ENCODE measurements around the gene NIPA2. TPM values are rescaled to one million over a fixed set of nuclear protein-coding genes. Genes with fewer than 3 reads are reported as not detected.

The NIPA2 gene
- total RNA-seq, 4 donors from 2014 or later: 19.3 to 36.8 (median 32.0) TPM

GRCh38 chr15:22851513-22851912 lies 13.0 kb downstream of the NIPA2 start:
- no peak for DNase-seq (ENCODE audit: low spot score in 2 of 2)
- intact Hi-C loops (cut with DNase I; ENCODE audit: low total_unique reads): no loop called here
- 70 to 77% methylated on average over 4 of the region's 4 CpGs for WGBS, 2 donors
- no peak overlapping the region for H3K4me3 ChIP-seq (ENCODE audit: low read depth, poor library complexity, severe bottlenecking)
- TF ChIP-seq POLR2A (IDR thresholded peaks at IDR 0.05): no peak
- TF ChIP-seq CTCF (IDR thresholded peaks at IDR 0.05): no peak

GRCh38 chr15:22855791-22856190 lies 17.3 kb downstream of the NIPA2 start:
- WGBS, 2 donors: 65 to 76% methylated on average over 4 of the region's 4 CpGs
- intact Hi-C loops (cut with DNase I; ENCODE audit: low total_unique reads): loop anchor here (1.0 kb wide), 1 partner anchor 43 kb away; no protein-coding TSS in a partner anchor
- no peak for DNase-seq (ENCODE audit: low spot score in 2 of 2)
- TF ChIP-seq CTCF (IDR thresholded peaks at IDR 0.05) (no peak), POLR2A (IDR thresholded peaks at IDR 0.05) (no peak)
- no peak overlapping the region for H3K4me3 ChIP-seq (ENCODE audit: low read depth, poor library complexity, severe bottlenecking)

DNA sequence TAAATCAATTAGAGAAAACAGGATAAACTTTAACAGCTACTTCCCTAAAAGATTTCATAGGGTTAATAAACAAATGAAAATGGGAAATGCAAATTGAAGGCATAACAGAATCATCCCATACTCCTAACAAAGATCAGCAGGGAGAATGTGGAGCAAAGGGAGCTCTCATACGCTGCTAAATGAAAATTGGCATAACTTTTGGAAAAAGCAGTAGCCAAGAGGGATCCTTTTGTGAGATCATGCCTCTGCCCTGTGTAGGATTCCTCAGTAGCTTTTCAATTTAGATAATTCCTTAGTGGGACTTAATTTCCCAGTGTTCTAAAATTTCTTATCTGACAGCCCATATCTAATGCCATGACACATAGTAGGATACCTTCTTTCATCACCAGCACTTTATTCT lies 18.2 kb downstream of the NIPA2 start:
- intact Hi-C loops (cut with DNase I; ENCODE audit: low total_unique reads): loop anchor here (1.0 kb wide), 1 partner anchor 42 kb away; no protein-coding TSS in a partner anchor
- no peak for DNase-seq (ENCODE audit: low spot score in 2 of 2)
- 46 to 53% methylated on average over 1 of the region's 1 CpG for WGBS, 2 donors
- H3K4me3 ChIP-seq (ENCODE audit: low read depth, poor library complexity, severe bottlenecking): no peak overlapping the region
- TF ChIP-seq CTCF (IDR thresholded peaks at IDR 0.05): no peak
- TF ChIP-seq POLR2A (IDR thresholded peaks at IDR 0.05): no peak

DNA sequence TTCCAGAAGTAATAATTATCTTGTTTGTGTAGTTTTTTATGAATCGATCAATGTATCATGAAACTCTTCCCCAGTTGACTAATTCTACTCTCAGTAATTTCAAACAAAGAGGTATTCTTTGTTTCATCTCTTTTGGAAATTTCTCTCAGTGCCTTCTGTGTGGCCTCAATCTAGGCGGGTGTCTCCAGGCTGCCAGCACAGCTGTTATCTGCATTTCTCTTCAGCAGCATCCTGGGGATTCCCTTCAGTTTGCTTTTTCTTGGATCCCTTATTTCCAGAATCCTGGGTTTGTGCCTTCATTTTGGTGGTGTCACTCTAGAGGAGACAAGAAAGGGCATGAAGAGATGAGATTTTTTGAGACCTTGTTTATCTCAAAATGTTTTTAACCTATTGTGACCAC lies 22.7 kb downstream of the NIPA2 start:
- TF ChIP-seq CTCF (IDR thresholded peaks at IDR 0.05) (no peak), POLR2A (IDR thresholded peaks at IDR 0.05) (no peak)
- H3K4me3 ChIP-seq (ENCODE audit: low read depth, poor library complexity, severe bottlenecking): no peak overlapping the region
- intact Hi-C loops (cut with DNase I; ENCODE audit: low total_unique reads): no loop called here
- peak in 1 of 2 donors; percentile 3 for DNase-seq (ENCODE audit: low spot score in 2 of 2)
- WGBS, 2 donors: 76 to 84% methylated on average over 2 of the region's 2 CpGs

DNA sequence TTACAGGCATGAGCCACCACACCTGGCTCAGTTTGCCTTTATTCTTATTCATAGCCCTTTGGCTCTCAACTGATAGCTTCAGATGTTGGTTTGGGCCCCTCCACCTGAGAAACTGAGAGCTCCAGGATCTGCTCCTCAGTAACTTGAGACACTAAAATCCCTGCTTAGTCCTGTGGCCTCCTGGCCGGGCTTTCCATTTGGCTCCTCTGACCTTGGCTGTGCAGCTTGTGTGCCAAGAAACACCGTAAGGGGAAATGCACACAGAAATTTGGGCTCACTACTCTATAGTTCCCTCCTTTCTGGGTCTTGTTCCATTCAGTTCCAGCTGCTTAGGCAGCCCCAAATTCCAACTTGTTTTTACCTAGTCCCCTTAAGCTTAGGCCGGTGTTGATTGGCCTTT lies 24.9 kb downstream of the NIPA2 start:
- WGBS, 2 donors: 89 to 93% methylated on average over 3 of the region's 3 CpGs
- intact Hi-C loops (cut with DNase I; ENCODE audit: low total_unique reads): no loop called here
- no peak for DNase-seq (ENCODE audit: low spot score in 2 of 2)
- TF ChIP-seq CTCF (IDR thresholded peaks at IDR 0.05) (no peak), POLR2A (IDR thresholded peaks at IDR 0.05) (no peak)
- no peak overlapping the region for H3K4me3 ChIP-seq (ENCODE audit: low read depth, poor library complexity, severe bottlenecking)

DNA sequence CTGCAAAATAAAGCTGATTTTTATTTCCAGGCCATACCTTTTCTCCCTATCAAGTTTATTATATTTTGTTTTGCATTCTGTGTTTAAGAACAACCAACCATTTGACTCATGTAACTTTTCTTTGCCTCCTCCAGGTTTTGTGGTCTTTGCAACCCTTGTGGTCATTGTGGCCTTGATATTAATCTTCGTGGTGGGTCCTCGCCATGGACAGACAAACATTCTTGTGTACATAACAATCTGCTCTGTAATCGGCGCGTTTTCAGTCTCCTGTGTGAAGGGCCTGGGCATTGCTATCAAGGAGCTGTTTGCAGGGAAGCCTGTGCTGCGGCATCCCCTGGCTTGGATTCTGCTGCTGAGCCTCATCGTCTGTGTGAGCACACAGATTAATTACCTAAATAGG lies 27.6 kb downstream of the NIPA2 start:
- 83 to 91% methylated on average over 7 of the region's 7 CpGs for WGBS, 2 donors
- DNase-seq (ENCODE audit: low spot score in 2 of 2): peak in 1 of 2 donors; percentile 60
- TF ChIP-seq CTCF (IDR thresholded peaks at IDR 0.05) (no peak), POLR2A (IDR thresholded peaks at IDR 0.05) (no peak)
- H3K4me3 ChIP-seq (ENCODE audit: low read depth, poor library complexity, severe bottlenecking): no peak overlapping the region
- intact Hi-C loops (cut with DNase I; ENCODE audit: low total_unique reads): no loop called here

Data from lower leg skin (tissue), 4 donors.